Astrocyte (in vitro differentiated cells and primary cell): ENCODE results near the gene EZH1. TPM values are rescaled to one million over a fixed set of nuclear protein-coding genes. Genes with fewer than 3 reads are reported as not detected.

Source experiments
- DNase-seq: peaks from one replicate; pipeline ENCODE4 v3.0.0-alpha.2; 2010; ENCODE audit warnings: low read depth
- FAIRE-seq: peaks from 2 replicates; lab custom pipeline; 2011; peaks lifted over from hg19 to GRCh38; lab: Jason Lieb, UNC
- H2AFZ ChIP-seq: 2 replicates; pipeline ENCODE4 v1.6.0; 2012; ENCODE audit warnings: low read depth, low read length, inconsistent platforms
- H3K27ac ChIP-seq: 2 replicates; pipeline ENCODE4 v1.5.1; 2011; ENCODE audit warnings: low read depth, low read length, inconsistent platforms
- H3K27me3 ChIP-seq: 2 replicates; pipeline ENCODE4 v1.6.0; 2011; ENCODE audit warnings: low read length, inconsistent platforms; ENCODE audit not compliant: insufficient read depth
- H3K36me3 ChIP-seq: 2 replicates; pipeline ENCODE4 v1.5.1; 2011; ENCODE audit warnings: low read length, inconsistent platforms; ENCODE audit not compliant: insufficient read depth
- H3K4me1 ChIP-seq: 2 replicates; pipeline ENCODE4 v1.5.1; 2011; ENCODE audit warnings: low read length, inconsistent platforms; ENCODE audit not compliant: insufficient read depth
- H3K4me2 ChIP-seq: 2 replicates; pipeline ENCODE4 v1.6.0; 2012; ENCODE audit warnings: low read length, inconsistent platforms
- H3K4me3 ChIP-seq: 2 replicates; pipeline ENCODE4 v1.5.1; 2011; ENCODE audit warnings: low read depth, mild to moderate bottlenecking, low read length, inconsistent platforms; ENCODE audit not compliant: insufficient read depth
- H3K79me2 ChIP-seq: 2 replicates; pipeline ENCODE4 v1.6.0; 2012; ENCODE audit warnings: mild to moderate bottlenecking, low read length, inconsistent platforms; ENCODE audit not compliant: insufficient read depth
- H3K9ac ChIP-seq: 2 replicates; pipeline ENCODE4 v1.6.0; 2012; ENCODE audit warnings: mild to moderate bottlenecking, low read length, inconsistent platforms
- H3K9me3 ChIP-seq: 2 replicates; pipeline ENCODE4 v1.5.1; 2012; ENCODE audit warnings: low read depth, mild to moderate bottlenecking, low read length, inconsistent platforms; ENCODE audit not compliant: insufficient read depth
- H4K20me1 ChIP-seq: 2 replicates; pipeline ENCODE4 v1.6.0; 2012; ENCODE audit warnings: low read length, inconsistent platforms; ENCODE audit not compliant: insufficient read depth
- H3K27ac Mint-ChIP-seq: one replicate; pipeline ENCODE4 v1.8.0; 2021; ENCODE audit warnings: mild to moderate bottlenecking, mixed read lengths; ENCODE audit not compliant: unreplicated experiment
- H3K27me3 Mint-ChIP-seq: one replicate; pipeline ENCODE4 v1.8.0; 2021; ENCODE audit warnings: low read depth, mixed read lengths; ENCODE audit not compliant: unreplicated experiment
- H3K36me3 Mint-ChIP-seq: one replicate; pipeline ENCODE4 v1.8.0; 2021; ENCODE audit warnings: low read depth, mixed read lengths; ENCODE audit not compliant: unreplicated experiment
- H3K4me1 Mint-ChIP-seq: one replicate; pipeline ENCODE4 v1.8.0; 2021; ENCODE audit warnings: low read depth, mixed read lengths; ENCODE audit not compliant: unreplicated experiment
- H3K4me3 Mint-ChIP-seq: one replicate; pipeline ENCODE4 v1.8.0; 2021; ENCODE audit warnings: mild to moderate bottlenecking, moderate library complexity, mixed read lengths; ENCODE audit not compliant: unreplicated experiment
- H3K9me3 Mint-ChIP-seq: one replicate; pipeline ENCODE4 v1.8.0; 2021; ENCODE audit warnings: mild to moderate bottlenecking, mixed read lengths; ENCODE audit not compliant: unreplicated experiment
- CTCF ChIP-seq: IDR thresholded peaks from 2 replicates; pipeline ENCODE4 v1.5.1; 2011; ENCODE audit warnings: low read depth, mild to moderate bottlenecking, inconsistent platforms, low read length, moderate library complexity; ENCODE audit not compliant: insufficient read depth
- EZH2 ChIP-seq: IDR thresholded peaks from 2 replicates; pipeline ENCODE4 v1.6.1; 2012; ENCODE audit warnings: mild to moderate bottlenecking, low read length, inconsistent platforms; ENCODE audit not compliant: insufficient read depth
- total RNA-seq: library from RNA; stranded (reverse); gene quantifications from 2 replicates; pipeline ENCODE4 v1.2.1, GENCODE V29; 2021

Gene EZH1
- total RNA-seq, 1 donor from 2014 or later: 15.2 TPM

GRCh38 chr17:42681976-42682721 is 62.7 kb downstream of the EZH1 start, which contains the start of gene CNTNAP1:
Gene CNTNAP1 (plus strand): TSS chr17:42682531. CDS start chr17:42682830, 299 bp downstream.
- Histone ChIP-seq H2AFZ (peak within 1 kb of the TSS; percentile 81), H3K4me3 (peak within 1 kb of the TSS; percentile 62), H3K79me2 (no peaks in the 10 kb centered on the region), H3K9ac (peak within 1 kb of the TSS; percentile 64), H3K4me2 (peak within 1 kb of the TSS; percentile 92), H4K20me1 (peaks cover 12% of the 10 kb centered on the region), H3K36me3 (no peaks in the 10 kb centered on the region), H3K27me3 (peaks cover 24% of the 10 kb centered on the region), H3K9me3 (peaks cover 9% of the 10 kb centered on the region), H3K27ac (no peak within 1 kb of the TSS), H3K4me1 (peaks cover 42% of the 10 kb centered on the region)
- Mint-ChIP-seq H3K27ac (peak within 1 kb of the TSS; percentile 83), H3K36me3 (peaks cover 4% of the 10 kb centered on the region), H3K27me3 (peaks cover 9% of the 10 kb centered on the region), H3K9me3 (no peaks in the 10 kb centered on the region), H3K4me3 (peak within 1 kb of the TSS; percentile 85), H3K4me1 (peaks cover 15% of the 10 kb centered on the region)
- DNase-seq (peak; percentile 64), FAIRE-seq (no peak)
- TF ChIP-seq EZH2 (no peak), CTCF (no peak)

- H2AFZ ChIP-seq: peak overlapping the region; percentile 85
- peaks cover 1% of the 10 kb centered on the region for H3K36me3 Mint-ChIP-seq
- peak overlapping the region; percentile 36 for H3K4me3 Mint-ChIP-seq
- H3K36me3 ChIP-seq: no peaks in the 10 kb centered on the region
- peaks cover 12% of the 10 kb centered on the region for H3K79me2 ChIP-seq
- H3K9ac ChIP-seq: peak overlapping the region; percentile 57
- H4K20me1 ChIP-seq: peaks cover 14% of the 10 kb centered on the region
- H3K4me3 ChIP-seq: no peak overlapping the region
- H3K27ac ChIP-seq: no peak overlapping the region
- H3K4me1 ChIP-seq: peaks cover 48% of the 10 kb centered on the region
- FAIRE-seq: no peak
- H3K27me3 ChIP-seq: peaks cover 11% of the 10 kb centered on the region
- H3K4me1 Mint-ChIP-seq: peaks cover 15% of the 10 kb centered on the region
- H3K9me3 Mint-ChIP-seq: no peaks in the 10 kb centered on the region
- H3K4me2 ChIP-seq: peak overlapping the region; percentile 87
- DNase-seq: no peak
- H3K27me3 Mint-ChIP-seq: no peaks in the 10 kb centered on the region
- TF ChIP-seq CTCF: no peak
- peak; percentile 24 for TF ChIP-seq EZH2
- H3K27ac Mint-ChIP-seq: peak overlapping the region; percentile 88
- H3K9me3 ChIP-seq: peaks cover 5% of the 10 kb centered on the region
These were observed 64.5 kb downstream of the EZH1 start for GRCh38 chr17:42680331-42680808.
